Measurements from ENCODE around the gene CYP46A1.

GRCh38 chr14:99702115-99702514 lies 18.0 kb downstream of the CYP46A1 start:
- TF ChIP-seq GATA2 (IDR thresholded peaks at IDR 0.05; ENCODE audit: low read depth, low read length) (no peak), GATA3 (IDR thresholded peaks at IDR 0.05; ENCODE audit: low read depth, low read length) (no peak)
